Panc1 (cell line): Measurements from ENCODE around the gene CHPF2. TPM values are rescaled to one million over a fixed set of nuclear protein-coding genes. Genes with fewer than 3 reads are reported as not detected.

ENCODE experiments used
- ATAC-seq: fragments of 200-7000 bp; cut with Tn5 transposase; 2 replicates; pipeline ENCODE4 v1.9.1; 2020; ENCODE audit warnings: mild to moderate bottlenecking, moderate library complexity
- BruUV-seq: library from RNA; stranded (reverse); fragments of 400-500 nt; replicated peaks from 2 replicates; lab custom pipeline; 2021; lab: Mats Ljungman, UMichigan
- CTCF ChIA-PET: fragments of 300-600 bp; sonication (Branson Sonifier 250); formaldehyde crosslinking; loops from one replicate; lab custom pipeline; 2022; ENCODE audit warnings: antibody characterized with exemption; lab: Charles Lee
- POLR2A ChIA-PET: fragments of 300-600 bp; sonication (Branson Sonifier 250); formaldehyde crosslinking; loops from one replicate; lab custom pipeline; 2022; ENCODE audit warnings: antibody characterized with exemption; lab: Charles Lee
- DNase-seq: peaks from one replicate; pipeline ENCODE4 v3.0.0-alpha.2; 2010; ENCODE audit warnings: low read depth, low spot score
- H3K27ac ChIP-seq: 2 replicates; pipeline ENCODE4 v1.5.1; 2011; ENCODE audit warnings: mild to moderate bottlenecking, low read length, inconsistent platforms
- H3K27me3 ChIP-seq: fragments of 200-500 bp; sonication (Bioruptor generic); 2 replicates; pipeline ENCODE4 v1.6.0; 2014; ENCODE audit warnings: low read length, inconsistent platforms; ENCODE audit not compliant: control insufficient read depth, insufficient read depth
- H3K36me3 ChIP-seq: fragments of 200-500 bp; sonication (Bioruptor generic); 2 replicates; pipeline ENCODE4 v1.5.1; 2014; ENCODE audit warnings: inconsistent platforms, mild to moderate bottlenecking, low read length, moderate library complexity; ENCODE audit not compliant: control insufficient read depth, insufficient read depth
- H3K4me1 ChIP-seq: 2 replicates; pipeline ENCODE4 v1.5.1; 2011; ENCODE audit warnings: inconsistent platforms, mild to moderate bottlenecking, low read length, moderate library complexity; ENCODE audit not compliant: control insufficient read depth, insufficient read depth
- H3K4me3 ChIP-seq, 2 experiments: 2 replicates each; pipeline ENCODE4 v1.5.1; 2011 to 2012; ENCODE audit warnings: low read depth in 2 of 2, low read length in 2 of 2, mild to moderate bottlenecking in 2 of 2, inconsistent platforms in 1 of 2, moderate library complexity in 1 of 2
- H3K9me3 ChIP-seq: fragments of 200-500 bp; sonication (Bioruptor generic); 2 replicates; pipeline ENCODE4 v1.5.1; 2014; ENCODE audit warnings: low read depth, mild to moderate bottlenecking, inconsistent platforms, low read length, moderate library complexity; ENCODE audit not compliant: control insufficient read depth, insufficient read depth
- CTCF ChIP-seq: fragments of 450-650 bp; IDR thresholded peaks from 2 replicates; pipeline ENCODE4 v1.5.1; 2017; ENCODE audit warnings: mild to moderate bottlenecking
- POLR2AphosphoS5 ChIP-seq: IDR thresholded peaks from 2 replicates; pipeline ENCODE4 v1.6.1; 2012; ENCODE audit warnings: mild to moderate bottlenecking, low read depth, low read length, moderate library complexity
- REST ChIP-seq, 2 experiments: IDR thresholded peaks; 2 replicates each; pipeline ENCODE4 v1.6.1; 2011 to 2012; ENCODE audit warnings: low read depth in 2 of 2, control low read depth in 1 of 2, low read length in 1 of 2, mild to moderate bottlenecking in 1 of 2, moderate library complexity in 1 of 2; ENCODE audit not compliant: insufficient read depth in 1 of 2
- SIN3A ChIP-seq: IDR thresholded peaks from 2 replicates; pipeline ENCODE4 v1.6.1; 2012; ENCODE audit warnings: low read depth, mild to moderate bottlenecking, low read length, moderate library complexity, borderline replicate concordance; ENCODE audit not compliant: insufficient read depth
- TCF7L2 ChIP-seq: IDR thresholded peaks from 2 replicates; pipeline ENCODE4 v1.6.1; 2011; ENCODE audit warnings: mild to moderate bottlenecking, low read depth, low read length, inconsistent platforms
- in situ Hi-C: cut with HindIII; loops from 2 replicates; pipeline ENCODE4 v1.10.0; 2016; ENCODE audit warnings: low sequenced_read_pairs, low pct_unique_long_range_greater_than_20kb
- intact Hi-C: fragments of 100-400 bp; cut with micrococcal nuclease; formaldehyde crosslinking; loops from one replicate; pipeline ENCODE4 v1.10.0; 2022; ENCODE audit not compliant: unreplicated experiment
- total RNA-seq: library from RNA; stranded (reverse); gene quantifications from one replicate; pipeline ENCODE4 v1.2.1, GENCODE V29; 2021; ENCODE audit not compliant: unreplicated experiment

The CHPF2 gene
- total RNA-seq, 1 experiment from 2014 or later = 44.9 TPM

- Histone ChIP-seq H3K4me3 (no peak overlapping the region), H3K36me3 (0 out of 2 replicates have a peak, but pooled peaks cover 4% of the 10 kb centered on the region), H3K27me3 (no peaks in the 10 kb centered on the region), H3K4me1 (no peaks in the 10 kb centered on the region), H3K27ac (no peak overlapping the region), H3K9me3 (no peaks in the 10 kb centered on the region)
- no TSS peak for BruUV-seq
- ChIA-PET CTCF (no interaction called here), POLR2A (no interaction called here)
- ATAC-seq (no peak), DNase-seq (no peak)
- intact Hi-C loops = no loop called here
- in situ Hi-C loops = loop anchor here (5.0 kb wide), 1 partner anchor 41 kb away; the partner anchor contains the start of gene GBX1
- TF ChIP-seq REST (IDR thresholded peaks at IDR 0.05; ENCODE audit: insufficient read depth in 1 of 2, low read depth in 2 of 2, low read length in 1 of 2) = no peak
- no peak for TF ChIP-seq CTCF
- no peak for TF ChIP-seq POLR2AphosphoS5
Observed at GRCh38 chr7:151208253-151208862, 23.9 kb upstream of the CHPF2 start.

GRCh38 chr7:151209588-151209987, 22.7 kb upstream of the CHPF2 start:
- in situ Hi-C loops = loop anchor here (5.0 kb wide), 1 partner anchor 42 kb away; the partner anchor contains the start of gene GBX1
- intact Hi-C loops = no loop called here
- H3K27me3 ChIP-seq = no peaks in the 10 kb centered on the region
- ChIA-PET POLR2A (no interaction called here), CTCF (no interaction called here)
- TF ChIP-seq REST (IDR thresholded peaks at IDR 0.05; ENCODE audit: insufficient read depth in 1 of 2, low read depth in 2 of 2, low read length in 1 of 2) (no peak), TCF7L2 (no peak), POLR2AphosphoS5 (no peak), CTCF (no peak), SIN3A (no peak)
- no peak overlapping the region for H3K4me3 ChIP-seq
- no peaks in the 10 kb centered on the region for H3K9me3 ChIP-seq
- no peak overlapping the region for H3K27ac ChIP-seq
- ATAC-seq (no peak), DNase-seq (no peak)
- BruUV-seq = no TSS peak
- H3K4me1 ChIP-seq = no peaks in the 10 kb centered on the region
- H3K36me3 ChIP-seq = peaks cover 7% of the 10 kb centered on the region; the same call in 1 of the 2 replicates
